ENCODE data around the gene DCXR.

DNA sequence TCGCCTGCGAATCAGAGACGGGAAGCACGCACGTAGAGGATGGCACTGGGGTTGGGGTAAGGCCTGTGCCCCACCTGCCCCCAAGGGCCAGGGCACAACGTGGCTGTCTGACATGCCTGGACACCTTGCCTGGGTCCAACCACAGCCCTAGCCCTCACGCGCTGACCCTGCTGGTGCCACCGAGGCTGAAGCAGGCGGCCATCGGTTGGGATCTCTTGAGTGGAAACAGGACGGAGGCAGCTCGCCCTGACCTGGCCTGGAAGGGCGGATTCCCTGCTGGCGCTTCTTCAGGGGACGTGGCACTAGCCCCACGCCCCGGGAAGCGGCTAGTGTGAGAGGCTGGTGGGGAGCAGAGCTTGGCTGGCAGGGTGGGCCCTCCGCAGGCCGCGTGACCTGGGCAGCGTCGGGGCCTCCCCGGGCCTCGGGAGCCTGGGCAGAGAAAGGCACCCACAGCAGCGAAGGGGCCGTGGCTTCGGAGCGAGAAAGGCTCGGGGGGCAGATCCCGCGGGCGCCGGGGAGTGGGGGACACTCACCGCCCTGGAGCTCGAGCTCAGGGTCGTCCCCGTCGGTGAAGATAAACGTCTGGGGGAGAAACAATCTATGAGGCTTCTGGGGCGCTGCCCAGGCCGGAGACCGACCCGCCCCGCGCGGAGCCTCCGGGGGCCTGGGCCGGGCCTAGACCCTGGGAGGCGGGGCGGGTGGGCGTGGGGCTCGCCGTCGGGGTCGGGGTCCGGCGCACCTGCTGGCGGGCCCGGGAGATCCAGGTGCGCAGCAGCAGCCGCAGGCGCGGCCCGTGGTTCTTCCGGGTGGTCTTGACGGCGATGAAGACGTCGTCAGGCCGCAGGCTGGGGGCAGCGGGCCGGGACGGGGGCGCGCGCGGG, 13.5 kb upstream of the DCXR start:
- TF ChIP-seq GATA2 (IDR thresholded peaks at IDR 0.05; ENCODE audit: low read depth, low read length) (no peak), GATA3 (IDR thresholded peaks at IDR 0.05; ENCODE audit: low read depth, low read length) (no peak)
